GM19351 (cell line): ENCODE measurements around the gene XIRP1.
"Not testable (repeated sequence)": the region's sequence is repeated elsewhere in the genome, so short reads cannot be mapped to it uniquely, and the experiment has no call there.

ENCODE experiments used
- ATAC-seq: cut with Tn5 transposase; IDR thresholded peaks from one replicate; pipeline ENCODE4 v1.9.1; 2021; ENCODE audit warnings: mild to moderate bottlenecking, moderate library complexity; ENCODE audit not compliant: unreplicated experiment

Gene XIRP1

GRCh38 chr3:39171860-39172259 is 20.5 kb downstream of the XIRP1 start:
- ATAC-seq, result no peak

- not testable (repeated sequence) for ATAC-seq
Observed at GRCh38 chr3:39170877-39171276, 21.5 kb downstream of the XIRP1 start.

GRCh38 chr3:39170461-39170860 is 21.9 kb downstream of the XIRP1 start:
- ATAC-seq, result no peak

GRCh38 chr3:39169712-39170111 is 22.7 kb downstream of the XIRP1 start:
- ATAC-seq, result no peak

GRCh38 chr3:39168156-39168780 is 24.1 kb downstream of the XIRP1 start:
- no peak for ATAC-seq

GRCh38 chr3:39166932-39167532 is 25.4 kb downstream of the XIRP1 start:
- ATAC-seq, result no peak

GRCh38 chr3:39166134-39166710 is 26.2 kb downstream of the XIRP1 start:
- ATAC-seq, result no peak

GRCh38 chr3:39165518-39165917 is 26.9 kb downstream of the XIRP1 start:
- ATAC-seq, result no peak

GRCh38 chr3:39164414-39164813 is 28.0 kb downstream of the XIRP1 start:
- no peak for ATAC-seq

- no peak for ATAC-seq
Observed at GRCh38 chr3:39158148-39158715, 34.2 kb downstream of the XIRP1 start.

- no peak for ATAC-seq
Observed at GRCh38 chr3:39157359-39157758, 35.0 kb downstream of the XIRP1 start.

- no peak for ATAC-seq
Observed at GRCh38 chr3:39156421-39156820, 36.0 kb downstream of the XIRP1 start.

GRCh38 chr3:39154280-39155021 is 37.9 kb downstream of the XIRP1 start:
- ATAC-seq, result no peak

GRCh38 chr3:39153977-39154279 is 38.5 kb downstream of the XIRP1 start:
- no peak for ATAC-seq

- ATAC-seq, result no peak
Observed at GRCh38 chr3:39150803-39151631, 41.4 kb downstream of the XIRP1 start.

GRCh38 chr3:39150148-39150802 is 42.1 kb downstream of the XIRP1 start:
- ATAC-seq, result no peak

GRCh38 chr3:39149498-39150147 is 42.8 kb downstream of the XIRP1 start:
- ATAC-seq, result no peak

GRCh38 chr3:39149059-39149455 is 43.3 kb downstream of the XIRP1 start:
- ATAC-seq, result no peak

GRCh38 chr3:39148435-39149058 is 43.8 kb downstream of the XIRP1 start:
- no peak for ATAC-seq
